ENCODE data around the gene ZNF101. TPM values are rescaled to one million over a fixed set of nuclear protein-coding genes. Genes with fewer than 3 reads are reported as not detected.

ZNF101 gene
- total RNA-seq, 1 experiment from 2014 or later, result 51.4 TPM

- ChIA-PET CTCF (interaction anchor here (0.8 to 1.2 kb wide), 2 partner anchors 96 to 97 kb away, joined by 3 to 4 read pairs; no protein-coding TSS in a partner anchor), POLR2A (no interaction called here)
- DNase-seq (ENCODE audit: low spot score) (no peak), ATAC-seq (no peak)
- H3K27ac Mint-ChIP-seq, result no peak overlapping the region
- no peaks in the 10 kb centered on the region for H3K9me3 Mint-ChIP-seq
- no peak for TF ChIP-seq ZNF396 (CRISPR knock-in tag; IDR thresholded peaks at IDR 0.05; ENCODE audit: borderline replicate concordance)
- TF ChIP-seq ESRRA (CRISPR knock-in tag; IDR thresholded peaks at IDR 0.05; ENCODE audit: borderline replicate concordance), result no peak
- TF ChIP-seq NFATC4 (CRISPR knock-in tag; IDR thresholded peaks at IDR 0.05), result no peak
- TF ChIP-seq FOXP1 (CRISPR knock-in tag; IDR thresholded peaks at IDR 0.05; ENCODE audit: borderline replicate concordance), result no peak
- no peak for TF ChIP-seq GABPB1 (CRISPR knock-in tag; IDR thresholded peaks at IDR 0.05)
- no peak for TF ChIP-seq MLX (CRISPR knock-in tag; IDR thresholded peaks at IDR 0.05)
- TF ChIP-seq TCF7 (CRISPR knock-in tag; IDR thresholded peaks at IDR 0.05; ENCODE audit: low read depth), result no peak
- no peak for TF ChIP-seq ZNF671 (CRISPR knock-in tag; IDR thresholded peaks at IDR 0.05)
- no peak for TF ChIP-seq ARID4B (CRISPR knock-in tag; IDR thresholded peaks at IDR 0.05; ENCODE audit: borderline replicate concordance)
- TF ChIP-seq MAX (CRISPR knock-in tag; IDR thresholded peaks at IDR 0.05), result no peak
- TF ChIP-seq PREB (CRISPR knock-in tag; IDR thresholded peaks at IDR 0.05; ENCODE audit: borderline replicate concordance), result no peak
- no peak for TF ChIP-seq ATF1 (CRISPR knock-in tag; IDR thresholded peaks at IDR 0.05)
- TF ChIP-seq FOXJ3 (CRISPR knock-in tag; IDR thresholded peaks at IDR 0.05; ENCODE audit: borderline replicate concordance), result no peak
- peaks cover 51% of the 10 kb centered on the region for H3K36me3 Mint-ChIP-seq
- no peaks in the 10 kb centered on the region for H3K27me3 Mint-ChIP-seq (ENCODE audit: low read depth)
- no peak overlapping the region for H3K4me3 Mint-ChIP-seq
- H3K4me1 Mint-ChIP-seq, result no peaks in the 10 kb centered on the region
Measured at GRCh38 chr19:19650331-19650730, 18.3 kb upstream of the ZNF101 start.

- Mint-ChIP-seq H3K9me3 (no peaks in the 10 kb centered on the region), H3K27ac (no peak overlapping the region), H3K4me3 (no peak overlapping the region), H3K4me1 (no peaks in the 10 kb centered on the region), H3K27me3 (ENCODE audit: low read depth) (no peaks in the 10 kb centered on the region), H3K36me3 (peaks cover 59% of the 10 kb centered on the region)
- ChIA-PET POLR2A (interaction anchor here (1.0 kb wide), 1 partner anchor 29 kb away, joined by 4 read pairs; no protein-coding TSS in a partner anchor), CTCF (interaction anchor here (0.8 to 1.2 kb wide), 2 partner anchors 97 to 98 kb away, joined by 3 to 4 read pairs; no protein-coding TSS in a partner anchor)
- ATAC-seq (no peak), DNase-seq (ENCODE audit: low spot score) (no peak)
- no peak for TF ChIP-seq ATF6 (CRISPR knock-in tag; IDR thresholded peaks at IDR 0.05)
- TF ChIP-seq USF2 (CRISPR knock-in tag; IDR thresholded peaks at IDR 0.05), result no peak
- no peak for TF ChIP-seq ARID4B (CRISPR knock-in tag; IDR thresholded peaks at IDR 0.05; ENCODE audit: borderline replicate concordance)
Measured at GRCh38 chr19:19651076-19651475, 17.6 kb upstream of the ZNF101 start.
